ENCODE measurements around the gene LRRC26. TPM values are rescaled to one million over a fixed set of nuclear protein-coding genes. Genes with fewer than 3 reads are reported as not detected.
A peak's percentile ranks its signal among the peaks of the same experiment; 100 is the strongest.

Gene LRRC26
- polyA plus RNA-seq, 3 donors = not detected

DNA sequence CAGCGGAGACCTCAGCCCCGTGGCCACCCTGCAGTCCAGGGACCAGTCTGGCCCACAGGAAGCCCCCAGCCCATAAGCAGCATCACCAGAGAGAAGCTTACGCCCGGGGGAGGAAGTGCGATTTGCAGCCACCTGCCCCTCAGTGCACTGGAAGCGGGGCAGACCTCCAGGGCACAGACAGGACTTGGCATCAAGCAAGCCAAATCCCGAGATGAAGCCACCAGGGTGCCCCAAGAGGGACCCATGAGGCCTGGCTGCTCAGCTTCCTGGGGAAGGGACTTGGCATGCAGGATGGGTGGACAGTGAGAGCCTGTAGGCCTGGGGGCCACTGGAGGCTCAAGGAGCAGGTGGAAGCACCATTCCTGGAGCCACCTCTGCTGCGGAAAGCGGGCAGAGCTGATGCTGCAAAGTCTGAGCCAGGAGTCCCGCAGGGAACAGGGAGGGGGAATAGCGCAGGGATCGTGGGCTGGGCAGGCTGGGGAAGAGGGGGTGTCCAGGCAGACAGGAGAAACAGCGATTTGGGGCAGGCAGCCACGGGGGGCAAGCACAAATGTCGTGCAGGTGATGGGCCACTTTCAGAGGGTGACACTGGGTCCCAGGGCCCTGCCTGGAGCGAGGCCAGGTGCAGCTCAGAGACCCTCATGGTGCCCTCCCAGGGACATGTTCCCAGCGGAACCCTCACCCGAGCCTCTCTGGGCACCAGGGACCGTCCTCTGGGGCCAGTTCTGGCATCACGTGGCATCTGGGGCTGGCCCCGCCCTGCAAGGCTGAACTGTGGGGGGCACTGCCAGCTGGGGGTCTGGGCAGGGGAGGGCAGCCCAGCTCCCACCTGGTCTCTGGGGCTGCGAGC is 3.2 kb downstream of the LRRC26 start:
- Mint-ChIP-seq H3K9me3 (peaks cover 0 to 13% (median 4%) of the 10 kb centered on the region in 7 donors), H3K36me3 (no peaks in the 10 kb centered on the region), H3K27me3 (ENCODE audit: low read depth in 3 of 3) (peaks cover 59 to 94% (median 79%) of the 10 kb centered on the region in 3 donors), H3K27ac (peak overlapping the region in 1 of 7 donors; percentile 41), H3K4me1 (peaks cover 6% of the 10 kb centered on the region), H3K4me3 (peak overlapping the region in 1 of 2 donors; percentile 73)
- H3K79me2 ChIP-seq (ENCODE audit: insufficient read depth, low read length) = no peaks in the 10 kb centered on the region
- H2AFZ ChIP-seq (ENCODE audit: insufficient read depth, low read depth, low read length, poor library complexity, severe bottlenecking) = no peak overlapping the region
- no peaks in the 10 kb centered on the region for H3K36me3 ChIP-seq (replicated peaks in 1 of 2; ENCODE audit: control insufficient read depth in 1 of 2, insufficient read depth in 2 of 2, low read length in 2 of 2)
- peaks cover 0 to 12% of the 10 kb centered on the region in 2 donors for H3K9me3 ChIP-seq (replicated peaks in 1 of 2; ENCODE audit: control insufficient read depth in 1 of 2, insufficient read depth in 1 of 2, low read length in 2 of 2)
- no peaks in the 10 kb centered on the region for H4K20me1 ChIP-seq (ENCODE audit: insufficient read depth, low read length)
- no peak for DNase-seq
- H3K27me3 ChIP-seq (ENCODE audit: control insufficient read depth in 2 of 2, insufficient read depth in 2 of 2, low read length in 2 of 2) = peaks cover 11 to 78% of the 10 kb centered on the region in 2 donors
- H3K4me3 ChIP-seq (replicated peaks in 1 of 3; ENCODE audit: low read depth in 2 of 3, low read length in 3 of 3) = no peak overlapping the region
- no peak overlapping the region for H3K4me2 ChIP-seq (replicated peaks; ENCODE audit: extremely low read depth, low read length, poor library complexity, severe bottlenecking)
- TF ChIP-seq, protein P1, sequence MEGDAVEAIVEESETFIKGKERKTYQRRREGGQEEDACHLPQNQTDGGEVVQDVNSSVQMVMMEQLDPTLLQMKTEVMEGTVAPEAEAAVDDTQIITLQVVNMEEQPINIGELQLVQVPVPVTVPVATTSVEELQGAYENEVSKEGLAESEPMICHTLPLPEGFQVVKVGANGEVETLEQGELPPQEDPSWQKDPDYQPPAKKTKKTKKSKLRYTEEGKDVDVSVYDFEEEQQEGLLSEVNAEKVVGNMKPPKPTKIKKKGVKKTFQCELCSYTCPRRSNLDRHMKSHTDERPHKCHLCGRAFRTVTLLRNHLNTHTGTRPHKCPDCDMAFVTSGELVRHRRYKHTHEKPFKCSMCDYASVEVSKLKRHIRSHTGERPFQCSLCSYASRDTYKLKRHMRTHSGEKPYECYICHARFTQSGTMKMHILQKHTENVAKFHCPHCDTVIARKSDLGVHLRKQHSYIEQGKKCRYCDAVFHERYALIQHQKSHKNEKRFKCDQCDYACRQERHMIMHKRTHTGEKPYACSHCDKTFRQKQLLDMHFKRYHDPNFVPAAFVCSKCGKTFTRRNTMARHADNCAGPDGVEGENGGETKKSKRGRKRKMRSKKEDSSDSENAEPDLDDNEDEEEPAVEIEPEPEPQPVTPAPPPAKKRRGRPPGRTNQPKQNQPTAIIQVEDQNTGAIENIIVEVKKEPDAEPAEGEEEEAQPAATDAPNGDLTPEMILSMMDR (IDR thresholded peaks at IDR 0.05) = no peak
- intact Hi-C loops (cut with micrococcal nuclease) = no loop called here
- no peak overlapping the region for H3K27ac ChIP-seq (ENCODE audit: low read depth in 1 of 2, low read length in 2 of 2)
- peaks cover 3 to 16% of the 10 kb centered on the region in 2 donors for H3K4me1 ChIP-seq (ENCODE audit: control insufficient read depth in 1 of 2, insufficient read depth in 2 of 2, low read length in 2 of 2)
- 72% methylated on average over 22 of the region's 22 CpGs for WGBS (ENCODE audit: insufficient coverage)
- H3K9ac ChIP-seq (ENCODE audit: insufficient read depth, low read length, poor library complexity, severe bottlenecking) = no peak overlapping the region

- 93% methylated on average over 31 of the region's 32 CpGs for WGBS (ENCODE audit: insufficient coverage)
- Histone ChIP-seq H3K4me2 (replicated peaks; ENCODE audit: extremely low read depth, low read length, poor library complexity, severe bottlenecking) (no peak overlapping the region), H3K4me1 (ENCODE audit: control insufficient read depth in 1 of 2, insufficient read depth in 2 of 2, low read length in 2 of 2) (peaks cover 3 to 16% of the 10 kb centered on the region in 2 donors), H2AFZ (ENCODE audit: insufficient read depth, low read depth, low read length, poor library complexity, severe bottlenecking) (no peak overlapping the region), H3K27me3 (ENCODE audit: control insufficient read depth in 2 of 2, insufficient read depth in 2 of 2, low read length in 2 of 2) (peaks cover 8 to 75% of the 10 kb centered on the region in 2 donors), H3K9me3 (replicated peaks in 1 of 2; ENCODE audit: control insufficient read depth in 1 of 2, insufficient read depth in 1 of 2, low read length in 2 of 2) (peaks cover 0 to 12% of the 10 kb centered on the region in 2 donors), H3K79me2 (ENCODE audit: insufficient read depth, low read length) (no peaks in the 10 kb centered on the region), H3K4me3 (replicated peaks in 1 of 3; ENCODE audit: low read depth in 2 of 3, low read length in 3 of 3) (no peak overlapping the region), H4K20me1 (ENCODE audit: insufficient read depth, low read length) (no peaks in the 10 kb centered on the region), H3K36me3 (replicated peaks in 1 of 2; ENCODE audit: control insufficient read depth in 1 of 2, insufficient read depth in 2 of 2, low read length in 2 of 2) (no peaks in the 10 kb centered on the region), H3K27ac (ENCODE audit: low read depth in 1 of 2, low read length in 2 of 2) (no peak overlapping the region), H3K9ac (ENCODE audit: insufficient read depth, low read length, poor library complexity, severe bottlenecking) (no peak overlapping the region)
- Mint-ChIP-seq H3K9me3 (peaks cover 0 to 13% (median 4%) of the 10 kb centered on the region in 7 donors), H3K36me3 (no peaks in the 10 kb centered on the region), H3K27ac (no peak overlapping the region), H3K4me3 (peak overlapping the region in 1 of 2 donors; percentile 20), H3K4me1 (peaks cover 6% of the 10 kb centered on the region), H3K27me3 (ENCODE audit: low read depth in 3 of 3) (peaks cover 56 to 94% (median 79%) of the 10 kb centered on the region in 3 donors)
- intact Hi-C loops (cut with micrococcal nuclease) = no loop called here
- DNase-seq = no peak
- TF ChIP-seq, protein P1 (IDR thresholded peaks at IDR 0.05) = no peak
These were observed 4.5 kb downstream of the LRRC26 start for GRCh38 chr9:137165250-137165836.
